ENCODE measurements around the gene NUDT4.
A peak's percentile ranks its signal among the peaks of the same experiment; 100 is the strongest.

- TF ChIP-seq NFIC (IDR thresholded peaks at IDR 0.05) (peak; percentile 48), CBFB (CRISPR knock-in tag; IDR thresholded peaks at IDR 0.05) (peak; percentile 69; the same call in 1 of the 2 replicates), POLR2G (IDR thresholded peaks at IDR 0.05; ENCODE audit: low read depth, low read length) (peak; percentile 95), IRF1 (CRISPR knock-in tag; IDR thresholded peaks at IDR 0.05; ENCODE audit: borderline replicate concordance) (no peak), SIN3A (IDR thresholded peaks at IDR 0.05; ENCODE audit: borderline replicate concordance in 2 of 2, control insufficient read depth in 1 of 2, low read depth in 2 of 2, low read length in 2 of 2) (peak; percentile 45 to 77; a peak in 2 of 4 replicates), CTCF (IDR thresholded peaks at IDR 0.05 in 2 of 3, conservative IDR thresholded peaks at IDR 0.05 in 1 of 3; ENCODE audit: insufficient read depth in 2 of 3, low read depth in 1 of 3, low read length in 3 of 3) (0 out of 6 replicates have a peak, but pooled peaks of 1 of the 3 experiments have one; percentile 11), PURB (CRISPR knock-in tag; IDR thresholded peaks at IDR 0.05; ENCODE audit: low read depth) (no peak), EP300 (IDR thresholded peaks at IDR 0.05; ENCODE audit: low read length) (peak; percentile 31), YBX1 (IDR thresholded peaks at IDR 0.05) (no peak), ZNF232 (CRISPR knock-in tag; IDR thresholded peaks at IDR 0.05) (no peak), ZBTB11 (CRISPR knock-in tag; IDR thresholded peaks at IDR 0.05) (peak; percentile 26 to 92 (median 51); a peak in 5 of 6 replicates), POLR2AphosphoS5 (IDR thresholded peaks at IDR 0.05; ENCODE audit: control insufficient read depth, insufficient read depth, low read depth, low read length) (peak; percentile 73), STAT6 (CRISPR knock-in tag; IDR thresholded peaks at IDR 0.05) (0 out of 2 replicates have a peak, but pooled peaks have one; percentile 63)
Observed at GRCh38 chr12:93441617-93442410, 64.1 kb downstream of the NUDT4 start, which contains the start of gene UBE2N.
